ENCODE measurements around the gene ODAD4.

DNA sequence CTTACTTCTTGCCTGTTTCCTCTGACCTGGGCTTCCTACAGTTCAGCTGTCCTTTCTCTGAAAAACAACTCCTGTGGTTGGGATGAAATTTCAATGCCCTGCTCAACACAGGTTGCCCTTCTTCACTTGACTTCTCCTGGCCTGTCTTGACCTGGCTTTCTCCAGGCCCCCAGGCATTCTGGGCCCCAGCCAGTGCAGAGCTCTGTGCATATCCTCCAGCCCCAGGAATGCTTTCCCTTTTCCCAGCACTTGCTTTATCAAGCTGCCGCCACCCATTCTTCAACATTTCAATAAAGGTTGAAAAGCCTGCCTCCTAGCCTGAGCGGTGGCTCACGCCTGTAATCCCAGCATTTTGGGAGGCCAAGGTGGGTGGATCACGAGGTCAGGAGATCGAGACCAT, 10.8 kb downstream of the ODAD4 start:
- TF ChIP-seq ISL1 (CRISPR knock-in tag; IDR thresholded peaks at IDR 0.05) (no peak), ZFP3 (CRISPR knock-in tag; IDR thresholded peaks at IDR 0.05) (no peak), ESRRG (CRISPR knock-in tag; IDR thresholded peaks at IDR 0.05) (no peak)
